ENCODE measurements around the gene DSCAML1. TPM values are rescaled to one million over a fixed set of nuclear protein-coding genes. Genes with fewer than 3 reads are reported as not detected.

DSCAML1 gene
- total RNA-seq, 1 donor from 2014 or later = 8.0 TPM

GRCh38 chr11:117638911-117639543, 158.0 kb downstream of the DSCAML1 start:
- no peak for DNase-seq (ENCODE audit: low spot score)

- DNase-seq (ENCODE audit: low spot score) = no peak
These were observed 162.0 kb downstream of the DSCAML1 start for GRCh38 chr11:117634756-117635603.

- no peak for DNase-seq (ENCODE audit: low spot score)
These were observed 162.8 kb downstream of the DSCAML1 start for GRCh38 chr11:117633976-117634755.

GRCh38 chr11:117633186-117633754, 163.7 kb downstream of the DSCAML1 start:
- DNase-seq (ENCODE audit: low spot score) = no peak

- DNase-seq (ENCODE audit: low spot score) = no peak
These were observed 164.7 kb downstream of the DSCAML1 start for GRCh38 chr11:117632306-117632705.

GRCh38 chr11:117631336-117632140, 165.5 kb downstream of the DSCAML1 start:
- DNase-seq (ENCODE audit: low spot score) = no peak

GRCh38 chr11:117629891-117630538, 167.0 kb downstream of the DSCAML1 start:
- no peak for DNase-seq (ENCODE audit: low spot score)

- DNase-seq (ENCODE audit: low spot score) = no peak
These were observed 167.9 kb downstream of the DSCAML1 start for GRCh38 chr11:117629146-117629545.

GRCh38 chr11:117627259-117627658, 169.8 kb downstream of the DSCAML1 start:
- DNase-seq (ENCODE audit: low spot score) = no peak

GRCh38 chr11:117626576-117626975, 170.4 kb downstream of the DSCAML1 start:
- no peak for DNase-seq (ENCODE audit: low spot score)

GRCh38 chr11:117625237-117625636, 171.8 kb downstream of the DSCAML1 start:
- no peak for DNase-seq (ENCODE audit: low spot score)

GRCh38 chr11:117623831-117624271, 173.2 kb downstream of the DSCAML1 start:
- no peak for DNase-seq (ENCODE audit: low spot score)

- DNase-seq (ENCODE audit: low spot score) = no peak
These were observed 175.8 kb downstream of the DSCAML1 start for GRCh38 chr11:117621226-117621625.

- DNase-seq (ENCODE audit: low spot score) = no peak
These were observed 176.4 kb downstream of the DSCAML1 start for GRCh38 chr11:117620659-117621058.

GRCh38 chr11:117620086-117620485, 176.9 kb downstream of the DSCAML1 start:
- DNase-seq (ENCODE audit: low spot score) = no peak

- DNase-seq (ENCODE audit: low spot score) = no peak
These were observed 177.4 kb downstream of the DSCAML1 start for GRCh38 chr11:117619661-117620060.

GRCh38 chr11:117618982-117619355, 178.0 kb downstream of the DSCAML1 start:
- no peak for DNase-seq (ENCODE audit: low spot score)

- DNase-seq (ENCODE audit: low spot score) = no peak
These were observed 178.6 kb downstream of the DSCAML1 start for GRCh38 chr11:117618302-117618981.

- no peak for DNase-seq (ENCODE audit: low spot score)
These were observed 180.0 kb downstream of the DSCAML1 start for GRCh38 chr11:117616979-117617378.

GRCh38 chr11:117614728-117615127, 182.3 kb downstream of the DSCAML1 start:
- no peak for DNase-seq (ENCODE audit: low spot score)
